Esophagus mucosa (tissue), 1 donor: ENCODE measurements around the gene RSRC1. TPM values are rescaled to one million over a fixed set of nuclear protein-coding genes. Genes with fewer than 3 reads are reported as not detected.
"Not testable (repeated sequence)": the region's sequence is repeated elsewhere in the genome, so short reads cannot be mapped to it uniquely, and the experiment has no call there.

Experiments
- ATAC-seq: fragments of 200-7000 bp; cut with Tn5 transposase; one replicate; pipeline ENCODE4 v1.9.1; 2020
- total RNA-seq: library from RNA; stranded (reverse); gene quantifications from one replicate; pipeline ENCODE4 v1.2.4, GENCODE V29; 2023
- donor health status: DM: yes; HTN: yes; CAD: no.

Gene RSRC1, protein sequence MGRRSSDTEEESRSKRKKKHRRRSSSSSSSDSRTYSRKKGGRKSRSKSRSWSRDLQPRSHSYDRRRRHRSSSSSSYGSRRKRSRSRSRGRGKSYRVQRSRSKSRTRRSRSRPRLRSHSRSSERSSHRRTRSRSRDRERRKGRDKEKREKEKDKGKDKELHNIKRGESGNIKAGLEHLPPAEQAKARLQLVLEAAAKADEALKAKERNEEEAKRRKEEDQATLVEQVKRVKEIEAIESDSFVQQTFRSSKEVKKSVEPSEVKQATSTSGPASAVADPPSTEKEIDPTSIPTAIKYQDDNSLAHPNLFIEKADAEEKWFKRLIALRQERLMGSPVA
- 16.9 TPM for total RNA-seq

- peak; percentile 91 for ATAC-seq
These were observed at the start of gene RSRC1 for GRCh38 chr3:158109804-158110657. Gene RSRC1 (plus strand): TSS chr3:158110089. CDS start chr3:158122105, 12,016 bp downstream.

- not testable (repeated sequence) for ATAC-seq
These were observed 44.3 kb upstream of the RSRC1 start for GRCh38 chr3:158065574-158065973.

DNA sequence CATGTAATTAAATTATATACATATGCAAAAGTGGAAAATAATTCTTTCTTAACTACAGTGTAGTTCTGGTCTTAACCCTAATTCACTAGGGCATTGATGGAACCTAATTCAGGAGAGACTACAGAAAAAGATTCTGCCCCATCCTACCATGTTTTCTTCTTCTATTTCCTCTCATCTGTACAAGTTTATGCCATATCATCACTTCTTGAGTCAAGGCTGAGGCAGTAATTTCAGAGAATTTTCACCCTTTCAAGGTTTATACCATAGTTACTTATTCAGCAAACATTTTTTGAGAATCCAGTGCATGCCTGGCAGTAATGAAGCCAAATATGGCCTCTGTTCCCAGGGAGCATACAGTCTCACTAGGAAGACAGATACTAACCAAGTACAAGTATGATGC is 37.1 kb upstream of the RSRC1 start:
- ATAC-seq = no peak

DNA sequence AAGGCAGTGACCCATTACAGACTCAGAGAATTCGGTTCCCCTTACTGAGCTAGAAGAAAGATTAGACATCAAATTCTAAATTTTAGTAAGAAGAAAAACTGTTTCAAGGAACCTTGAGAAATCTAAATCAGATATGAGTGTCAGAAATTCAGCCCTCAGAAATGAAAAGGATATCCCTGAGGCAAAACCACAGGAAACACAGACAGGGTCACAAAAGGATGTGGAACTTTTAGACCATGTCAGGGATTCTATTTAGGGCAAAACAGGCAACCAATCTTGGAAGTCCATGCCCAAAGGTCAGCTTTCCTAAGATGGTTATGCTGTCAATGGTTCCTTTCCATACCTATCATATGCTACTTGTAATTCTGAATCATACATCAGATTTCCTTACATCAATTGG is 35.3 kb upstream of the RSRC1 start:
- ATAC-seq = no peak

DNA sequence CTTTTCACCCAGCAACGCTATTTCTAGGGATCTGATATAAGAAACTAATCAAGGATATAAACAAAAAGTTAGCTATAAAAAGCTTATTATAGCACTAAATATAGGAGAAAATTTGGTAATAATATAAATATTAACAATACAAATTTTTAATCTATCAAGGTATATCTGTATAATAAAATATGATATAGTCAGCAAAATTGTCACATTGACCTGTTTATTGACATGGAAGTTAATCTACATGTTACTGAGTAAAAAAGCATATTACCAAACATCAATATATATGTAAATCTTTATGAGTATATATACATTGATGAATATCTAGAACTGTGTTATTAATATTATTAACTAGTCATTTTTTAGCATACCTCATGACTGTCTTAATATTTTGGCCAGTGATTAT is 30.3 kb upstream of the RSRC1 start:
- no peak for ATAC-seq

GRCh38 chr3:158084651-158085050 is 25.2 kb upstream of the RSRC1 start:
- no peak for ATAC-seq

- ATAC-seq = peak; percentile 81
These were observed 24.5 kb upstream of the RSRC1 start for GRCh38 chr3:158085358-158085757.

DNA sequence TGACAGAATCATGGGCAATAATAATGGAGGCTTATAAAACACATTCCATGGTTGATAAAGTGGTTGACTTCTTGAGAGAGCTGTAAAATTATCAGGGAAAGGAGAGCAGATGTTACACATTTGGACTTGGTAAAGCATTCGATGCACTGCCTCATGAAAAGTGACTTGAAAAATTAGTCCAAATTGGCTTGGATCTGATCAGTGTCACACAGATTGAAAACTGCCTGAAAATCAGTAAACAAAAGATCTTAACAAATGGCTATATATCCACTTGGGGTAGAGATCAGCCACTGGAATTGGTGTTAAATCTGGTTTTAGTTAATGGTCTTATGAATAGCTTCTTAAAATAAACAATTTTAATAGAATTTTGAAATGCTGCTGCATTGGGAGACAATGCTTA is 24.0 kb upstream of the RSRC1 start:
- no peak for ATAC-seq

- ATAC-seq = no peak
These were observed 23.5 kb upstream of the RSRC1 start for GRCh38 chr3:158086361-158086760.

DNA sequence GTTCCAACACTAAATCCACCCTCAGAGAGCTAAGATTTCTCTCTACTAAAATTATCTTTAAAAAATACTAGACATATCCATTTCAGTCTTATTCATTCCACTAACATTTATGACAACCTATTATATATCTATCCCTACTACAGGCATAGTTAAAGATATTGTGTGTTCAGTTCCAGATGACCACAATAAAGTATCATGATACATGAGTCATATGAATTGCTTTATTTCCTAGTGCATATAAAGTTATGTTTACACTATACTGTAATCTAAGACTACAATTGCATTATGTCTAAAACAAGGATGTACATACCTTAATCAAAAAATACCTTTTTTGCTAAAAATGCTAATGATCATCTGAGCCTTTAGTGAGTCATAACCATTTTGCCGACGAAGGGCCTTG is 23.1 kb upstream of the RSRC1 start:
- ATAC-seq = no peak

GRCh38 chr3:158091531-158091930 is 18.4 kb upstream of the RSRC1 start:
- ATAC-seq = peak; percentile 37

DNA sequence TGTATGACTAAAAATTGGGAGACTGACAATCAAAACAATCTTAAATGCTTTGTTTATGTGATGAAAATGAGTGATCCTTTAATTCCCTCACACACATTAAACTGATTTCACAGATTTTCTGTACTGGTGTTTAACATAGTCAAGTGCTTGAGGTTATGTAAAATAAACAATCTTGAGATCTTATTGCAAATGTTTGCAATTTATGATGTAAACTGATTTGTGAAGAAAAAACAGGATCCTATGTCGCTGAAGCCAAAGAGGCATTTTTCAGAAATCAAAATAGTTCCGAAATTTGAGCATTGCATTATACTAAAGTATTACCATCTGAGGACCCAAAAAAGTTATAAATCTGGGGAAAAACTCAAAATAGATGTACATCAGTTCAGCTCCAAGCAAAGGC is 16.4 kb upstream of the RSRC1 start:
- no peak for ATAC-seq

GRCh38 chr3:158094235-158095110 is 15.4 kb upstream of the RSRC1 start:
- ATAC-seq = no peak

DNA sequence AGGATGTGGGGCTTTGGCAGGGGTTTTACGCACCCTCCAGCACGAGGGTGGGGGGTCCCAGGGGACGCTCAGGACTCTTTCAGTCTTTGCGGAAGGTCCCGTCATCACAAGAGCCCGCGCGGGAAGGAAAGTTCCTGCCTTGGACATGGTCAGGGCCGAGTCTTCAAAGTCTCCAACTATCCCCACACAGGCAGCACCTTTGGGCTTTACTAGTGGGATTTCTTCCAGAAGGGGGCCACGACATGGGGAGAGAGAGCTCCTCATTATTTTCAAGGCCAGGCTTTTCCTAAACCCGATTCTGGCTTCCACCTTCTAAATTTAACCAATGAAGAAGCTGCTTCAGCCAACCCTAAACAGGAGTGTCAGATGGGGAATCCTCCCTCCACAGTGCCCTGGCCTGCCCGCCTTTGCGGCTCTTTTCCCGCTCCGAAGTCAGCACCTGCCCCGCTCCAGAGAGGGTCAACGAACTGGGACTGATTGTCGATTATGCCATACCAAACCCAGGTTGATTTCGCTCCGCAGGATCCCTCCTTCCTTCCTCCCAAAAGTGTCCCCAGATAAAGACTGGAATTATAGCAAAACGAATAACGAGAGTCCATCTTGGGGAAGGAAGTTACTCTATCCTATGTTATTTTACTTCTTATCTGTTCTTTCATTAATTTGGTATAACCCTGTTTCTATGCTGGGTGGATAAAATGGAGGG is 14.6 kb upstream of the RSRC1 start:
- no peak for ATAC-seq

GRCh38 chr3:158095814-158096704 is 13.8 kb upstream of the RSRC1 start:
- no peak for ATAC-seq

- ATAC-seq = no peak
These were observed 12.8 kb upstream of the RSRC1 start for GRCh38 chr3:158097081-158097592.

- peak; percentile 99 for ATAC-seq
These were observed 12.1 kb upstream of the RSRC1 start for GRCh38 chr3:158097593-158098308.

GRCh38 chr3:158098309-158098639 is 11.6 kb upstream of the RSRC1 start:
- ATAC-seq = no peak

DNA sequence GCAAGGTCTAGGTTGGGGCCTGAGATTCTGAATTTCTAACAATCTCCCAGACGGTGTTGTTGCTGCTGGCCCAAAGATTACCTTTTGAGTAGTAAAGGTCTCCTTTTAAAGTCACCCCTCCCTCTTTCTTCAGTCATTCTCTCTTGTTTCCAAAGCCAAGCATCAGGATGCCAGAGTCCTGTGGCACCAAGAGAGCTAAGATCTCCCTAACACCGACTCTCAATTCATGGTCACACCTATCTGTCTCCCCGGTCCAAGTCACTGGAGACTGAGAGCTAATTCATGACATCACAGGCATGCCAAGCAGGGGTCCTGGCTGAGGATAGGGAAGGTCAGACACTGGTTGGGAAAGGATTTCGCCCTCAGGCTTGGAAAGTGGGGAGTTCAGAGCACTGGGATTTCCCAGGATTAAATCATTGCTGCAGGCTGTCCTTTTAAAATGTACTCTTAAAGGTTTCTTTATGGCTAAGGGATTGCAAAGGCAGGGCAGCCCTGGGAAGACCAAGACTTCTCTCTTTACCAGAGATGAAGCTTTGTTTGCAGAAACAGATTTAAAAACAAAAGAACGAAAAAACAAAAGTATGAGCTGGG is 11.0 kb upstream of the RSRC1 start:
- ATAC-seq = no peak

- ATAC-seq = no peak
These were observed 9.2 kb upstream of the RSRC1 start for GRCh38 chr3:158100681-158101080.
